ENCODE results near the gene CPAMD8. TPM values are rescaled to one million over a fixed set of nuclear protein-coding genes. Genes with fewer than 3 reads are reported as not detected.
"Not testable (repeated sequence)": the region's sequence is repeated elsewhere in the genome, so short reads cannot be mapped to it uniquely, and the experiment has no call there.

The CPAMD8 gene
- total and polyA plus RNA-seq, 2 donors (not counting 1 experiment from before 2014, with no cell fraction given): 1.1 to 2.7 TPM

DNA sequence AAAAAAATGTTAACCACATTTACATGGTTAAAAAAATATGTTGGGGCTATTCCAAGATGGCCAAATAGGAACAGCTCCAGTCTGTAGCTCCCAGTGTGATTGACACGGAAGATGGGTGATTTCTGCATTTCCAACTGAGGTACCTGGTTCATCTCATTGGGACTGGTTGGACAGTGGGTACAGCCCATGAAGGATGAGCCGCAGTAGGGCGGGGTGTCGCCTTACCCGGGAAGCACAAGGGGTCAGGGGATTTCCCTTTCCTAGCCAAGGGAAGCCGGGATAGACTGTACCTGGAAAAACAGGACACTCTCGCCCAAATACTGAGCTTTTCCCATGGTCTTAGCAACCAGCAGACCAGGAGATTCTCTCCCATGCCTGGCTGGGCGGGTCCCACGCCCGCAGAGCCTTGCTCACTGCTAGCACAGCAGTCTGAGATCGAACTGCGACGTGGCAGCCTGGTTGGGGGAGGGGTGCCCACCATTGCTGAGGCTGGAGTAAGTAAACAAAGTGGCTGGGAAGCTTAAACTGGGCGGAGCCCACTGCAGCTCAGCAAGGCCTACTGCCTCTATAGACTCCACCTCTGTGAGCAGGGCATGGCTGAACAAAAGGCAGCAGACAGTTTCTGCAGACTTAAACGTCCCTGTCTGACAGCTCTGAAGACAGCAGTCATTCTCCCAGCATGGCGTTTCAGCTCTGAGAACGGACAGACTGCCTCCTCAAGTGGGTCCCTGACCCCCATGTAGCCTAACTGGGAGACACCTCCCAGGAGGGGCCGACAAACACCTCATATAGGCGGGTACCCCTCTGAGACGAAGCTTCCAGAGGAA is 65.4 kb downstream of the CPAMD8 start:
- intact Hi-C loops (cut with micrococcal nuclease); H3K9me3 ChIP-seq (ENCODE audit: control extremely low read depth in 1 of 3, control insufficient read depth in 2 of 3, insufficient read depth in 1 of 3, low read length in 2 of 3); H3K4me3 ChIP-seq (ENCODE audit: control extremely low read depth in 1 of 5, extremely low read depth in 1 of 5, insufficient read depth in 1 of 5, low read depth in 2 of 5, low read length in 4 of 5); H3K79me2 ChIP-seq (ENCODE audit: control insufficient read depth, insufficient read depth, low read length); H3K27ac Mint-ChIP-seq; H2AFZ ChIP-seq (ENCODE audit: insufficient read depth, low read depth, low read length, poor library complexity, severe bottlenecking); H3K4me3 Mint-ChIP-seq; DNase-seq; CTCF ChIA-PET; H3K9ac ChIP-seq (ENCODE audit: low read length); H3K4me1 ChIP-seq (ENCODE audit: control insufficient read depth in 2 of 2, insufficient read depth in 2 of 2, low read length in 2 of 2); H3K4me2 ChIP-seq (replicated peaks; ENCODE audit: low read depth, low read length, poor library complexity, severe bottlenecking); H3K36me3 ChIP-seq (replicated peaks in 1 of 2; ENCODE audit: control extremely low read depth in 1 of 2, control insufficient read depth in 1 of 2, extremely low read depth in 1 of 2, insufficient read depth in 2 of 2, low read length in 1 of 2); ATAC-seq (ENCODE audit: low read depth); H3K4me1 Mint-ChIP-seq; H4K20me1 ChIP-seq (ENCODE audit: control insufficient read depth, insufficient read depth, low read length, poor library complexity, severe bottlenecking); H3K27ac ChIP-seq (ENCODE audit: low read length in 2 of 2); H3K9me3 Mint-ChIP-seq (ENCODE audit: insufficient read depth): not testable (repeated sequence)
- H3K27me3 Mint-ChIP-seq: peaks cover 39% of the 10 kb centered on the region
- POLR2A ChIA-PET: interaction anchor here (0.7 kb wide), 1 partner anchor 316 kb away, joined by 3 read pairs; no protein-coding TSS in a partner anchor
- peaks cover 0 to 17% (median 5%) of the 10 kb centered on the region in 4 experiments for H3K27me3 ChIP-seq (replicated peaks in 1 of 4; ENCODE audit: control extremely low read depth in 1 of 4, control insufficient read depth in 3 of 4, insufficient read depth in 4 of 4, low read length in 3 of 4)
- 87% methylated on average over 20 of the region's 20 CpGs for WGBS (ENCODE audit: insufficient coverage)

- H3K27ac ChIP-seq (ENCODE audit: low read length in 2 of 2); H3K9me3 Mint-ChIP-seq (ENCODE audit: insufficient read depth); H3K4me3 ChIP-seq (ENCODE audit: control extremely low read depth in 1 of 5, extremely low read depth in 1 of 5, insufficient read depth in 1 of 5, low read depth in 2 of 5, low read length in 4 of 5); H3K79me2 ChIP-seq (ENCODE audit: control insufficient read depth, insufficient read depth, low read length); H4K20me1 ChIP-seq (ENCODE audit: control insufficient read depth, insufficient read depth, low read length, poor library complexity, severe bottlenecking); H3K4me1 Mint-ChIP-seq; H3K27ac Mint-ChIP-seq; H2AFZ ChIP-seq (ENCODE audit: insufficient read depth, low read depth, low read length, poor library complexity, severe bottlenecking); H3K9ac ChIP-seq (ENCODE audit: low read length); POLR2A ChIA-PET; H3K4me3 Mint-ChIP-seq; H3K4me2 ChIP-seq (replicated peaks; ENCODE audit: low read depth, low read length, poor library complexity, severe bottlenecking); intact Hi-C loops (cut with micrococcal nuclease); DNase-seq; H3K36me3 ChIP-seq (replicated peaks in 1 of 2; ENCODE audit: control extremely low read depth in 1 of 2, control insufficient read depth in 1 of 2, extremely low read depth in 1 of 2, insufficient read depth in 2 of 2, low read length in 1 of 2); H3K4me1 ChIP-seq (ENCODE audit: control insufficient read depth in 2 of 2, insufficient read depth in 2 of 2, low read length in 2 of 2); CTCF ChIA-PET; ATAC-seq (ENCODE audit: low read depth): not testable (repeated sequence)
- Histone ChIP-seq H3K27me3 (replicated peaks in 1 of 4; ENCODE audit: control extremely low read depth in 1 of 4, control insufficient read depth in 3 of 4, insufficient read depth in 4 of 4, low read length in 3 of 4) (peaks cover 0 to 17% (median 5%) of the 10 kb centered on the region in 4 experiments), H3K9me3 (ENCODE audit: control extremely low read depth in 1 of 3, control insufficient read depth in 2 of 3, insufficient read depth in 1 of 3, low read length in 2 of 3) (peaks cover 0 to 10% (median 0%) of the 10 kb centered on the region in 3 donors)
- H3K27me3 Mint-ChIP-seq: peaks cover 26% of the 10 kb centered on the region
Measured at GRCh38 chr19:16958277-16958676, 68.3 kb downstream of the CPAMD8 start.
